Endothelial cell of umbilical vein (primary cell): ENCODE measurements around the gene SRPX. TPM values are rescaled to one million over a fixed set of nuclear protein-coding genes. Genes with fewer than 3 reads are reported as not detected.

Source experiments
- BruUV-seq: library from RNA; stranded (reverse); fragments of 400-500 nt; replicated peaks from 2 replicates; lab custom pipeline; 2021; lab: Mats Ljungman, UMichigan
- CTCF ChIA-PET: fragments of 300-600, 350-600 bp; sonication (Branson Sonifier 250); formaldehyde crosslinking; loops from one replicate; lab custom pipeline; 2021; ENCODE audit warnings: antibody characterized with exemption, inconsistent platforms; lab: Charles Lee
- POLR2A ChIA-PET: fragments of 300-600, 350-600 bp; sonication (Branson Sonifier 250); formaldehyde crosslinking; loops from one replicate; lab custom pipeline; 2021; ENCODE audit warnings: antibody characterized with exemption, inconsistent platforms; lab: Charles Lee
- DNase-seq: peaks from one replicate; pipeline ENCODE4 v3.0.0-alpha.2; 2011; ENCODE audit warnings: low read depth, low spot score
- FAIRE-seq: peaks from 2 replicates; lab custom pipeline; 2011; peaks lifted over from hg19 to GRCh38; lab: Jason Lieb, UNC
- H2AFZ ChIP-seq: 2 replicates; pipeline ENCODE4 v1.6.0; 2012; ENCODE audit warnings: low read depth, low read length, control low read depth, inconsistent platforms
- H3K27ac ChIP-seq: 2 replicates; pipeline ENCODE4 v1.5.1; 2011; ENCODE audit warnings: low read depth, mild to moderate bottlenecking, control low read depth, low read length, moderate library complexity; ENCODE audit not compliant: insufficient read depth
- H3K27me3 ChIP-seq, 2 experiments: 2 replicates each; pipeline versions ENCODE4 v1.6.0 to v1.6.1; 2011; ENCODE audit warnings: low read length in 2 of 2, mixed read lengths in 1 of 2; ENCODE audit not compliant: control insufficient read depth in 2 of 2, insufficient read depth in 2 of 2
- H3K36me3 ChIP-seq, 2 experiments: 2 replicates in 1 of 2; 3 replicates in 1 of 2; pipeline ENCODE4 v1.5.1; 2011; ENCODE audit warnings: low read length in 2 of 2, mild to moderate bottlenecking in 1 of 2, moderate library complexity in 1 of 2; ENCODE audit not compliant: control insufficient read depth in 2 of 2, insufficient read depth in 2 of 2; ENCODE audit errors: extremely low read depth in 1 of 2
- H3K4me1 ChIP-seq: 3 replicates; pipeline ENCODE4 v1.5.1; 2011; ENCODE audit warnings: mild to moderate bottlenecking, low read length; ENCODE audit not compliant: control insufficient read depth, insufficient read depth; ENCODE audit errors: extremely low read depth
- H3K4me2 ChIP-seq: 2 replicates; pipeline ENCODE4 v1.6.1; 2011; ENCODE audit warnings: low read length, control low read depth, mixed read lengths; ENCODE audit not compliant: insufficient read depth
- H3K4me3 ChIP-seq, 3 experiments: fragments of 200-600 bp in 1 of 3; sonication (generic), shearing (Covaris generic) in 1 of 3; replicated peaks in 1 of 3; 2 replicates each; pipeline ENCODE4 v1.5.1; 2011 to 2016; ENCODE audit warnings: control low read depth in 3 of 3, low read length in 3 of 3, mild to moderate bottlenecking in 2 of 3, inconsistent platforms in 1 of 3, low read depth in 1 of 3, moderate library complexity in 1 of 3; ENCODE audit not compliant: insufficient read depth in 1 of 3
- H3K79me2 ChIP-seq: 2 replicates; pipeline ENCODE4 v1.6.0; 2012; ENCODE audit warnings: low read length, inconsistent platforms; ENCODE audit not compliant: control insufficient read depth, insufficient read depth
- H3K9ac ChIP-seq: replicated peaks from 2 replicates; pipeline ENCODE3; 2011; ENCODE audit warnings: low read length, control low read depth; ENCODE audit not compliant: insufficient read depth; ENCODE audit errors: extremely low read depth
- H3K9me1 ChIP-seq: replicated peaks from 3 replicates; pipeline ENCODE4 v1.6.0; 2011; ENCODE audit warnings: mild to moderate bottlenecking, low read length; ENCODE audit not compliant: control insufficient read depth, insufficient read depth; ENCODE audit errors: extremely low read depth
- H3K9me3 ChIP-seq: replicated peaks from 2 replicates; pipeline ENCODE4 v1.5.1; 2012; ENCODE audit warnings: low read length, inconsistent platforms; ENCODE audit not compliant: control insufficient read depth, insufficient read depth
- H4K20me1 ChIP-seq: replicated peaks from 2 replicates; pipeline ENCODE3; 2011; ENCODE audit warnings: mild to moderate bottlenecking, low read length; ENCODE audit not compliant: control insufficient read depth, insufficient read depth; ENCODE audit errors: extremely low read depth
- EZH2 ChIP-seq: IDR thresholded peaks from 2 replicates; pipeline ENCODE4 v1.6.1; 2012; ENCODE audit warnings: borderline replicate concordance, low read depth, mild to moderate bottlenecking, moderate library complexity, low read length, inconsistent platforms; ENCODE audit not compliant: severe bottlenecking
- FOS ChIP-seq: IDR thresholded peaks from 2 replicates; pipeline ENCODE4 v1.6.1; 2011; ENCODE audit warnings: mild to moderate bottlenecking, low read length, moderate library complexity, borderline replicate concordance; ENCODE audit not compliant: insufficient read depth
- GATA2 ChIP-seq: IDR thresholded peaks from 2 replicates; pipeline ENCODE4 v1.7.0; 2011; ENCODE audit warnings: low read depth, mild to moderate bottlenecking, moderate library complexity, mixed read lengths, low read length; ENCODE audit not compliant: insufficient read length, insufficient read depth
- JUN ChIP-seq: IDR thresholded peaks from 2 replicates; pipeline ENCODE4 v1.6.1; 2011; ENCODE audit warnings: borderline replicate concordance, low read depth; ENCODE audit not compliant: insufficient read length, insufficient read depth
- MAX ChIP-seq: IDR thresholded peaks from 2 replicates; pipeline ENCODE4 v1.6.1; 2011; ENCODE audit not compliant: insufficient read depth, insufficient read length
- MYC ChIP-seq: IDR thresholded peaks from one replicate; pipeline ENCODE4 v1.6.1; 2011; ENCODE audit warnings: mild to moderate bottlenecking, low read depth, low read length
- POLR2A ChIP-seq: IDR thresholded peaks from 2 replicates; pipeline ENCODE4 v1.6.1; 2012; ENCODE audit warnings: low read depth, mild to moderate bottlenecking, control low read depth, low read length
- POLR2AphosphoS5 ChIP-seq: IDR thresholded peaks from 2 replicates; pipeline ENCODE4 v1.6.1; 2012; ENCODE audit warnings: low read depth, mild to moderate bottlenecking, control low read depth, low read length, moderate library complexity; ENCODE audit not compliant: insufficient read depth
- dilution Hi-C: fragments of 300-500 bp; cut with MboI; formaldehyde crosslinking; loops from one replicate; pipeline ENCODE4 v1.15.0; 2019; ENCODE audit warnings: low sequenced_read_pairs; ENCODE audit not compliant: extremely low pct_ligation_motif_present
- intact Hi-C: fragments of 100-400 bp; cut with micrococcal nuclease; formaldehyde crosslinking; loops from one replicate; pipeline ENCODE4 v1.10.0; 2022
- polyA plus RNA-seq, 4 experiments: library from polyadenylated mRNA; depleted of rRNA in 3 of 4; stranded (reverse) in 3 of 4; unstranded in 1 of 4; fragments of >200 nt; gene quantifications; 2 replicates each; pipeline versions ENCODE4 v1.2.1 to v1.2.3, GENCODE V29; 2011 to 2012; ENCODE audit warnings: missing spikeins in 1 of 4
- total RNA-seq: library from RNA; stranded (reverse); gene quantifications from 2 replicates; pipeline ENCODE4 v1.2.3, GENCODE V29; 2021
- TF ChIP-seq, protein P1 (sequence below), 2 donors: IDR thresholded peaks; 1 replicate in 1 of 2; 2 replicates in 1 of 2; pipeline ENCODE4 v1.5.1; 2011; ENCODE audit warnings: low read length in 2 of 2, mild to moderate bottlenecking in 2 of 2, moderate library complexity in 2 of 2, control low read depth in 1 of 2, inconsistent platforms in 1 of 2, low read depth in 1 of 2; ENCODE audit not compliant: insufficient read depth in 1 of 2; ENCODE audit errors: extremely low read depth in 1 of 2

The SRPX gene
- total and polyA plus RNA-seq, 2 donors (not counting 3 experiments of a cell fraction or from before 2014, with no cell fraction given) = 104 to 140 TPM

DNA sequence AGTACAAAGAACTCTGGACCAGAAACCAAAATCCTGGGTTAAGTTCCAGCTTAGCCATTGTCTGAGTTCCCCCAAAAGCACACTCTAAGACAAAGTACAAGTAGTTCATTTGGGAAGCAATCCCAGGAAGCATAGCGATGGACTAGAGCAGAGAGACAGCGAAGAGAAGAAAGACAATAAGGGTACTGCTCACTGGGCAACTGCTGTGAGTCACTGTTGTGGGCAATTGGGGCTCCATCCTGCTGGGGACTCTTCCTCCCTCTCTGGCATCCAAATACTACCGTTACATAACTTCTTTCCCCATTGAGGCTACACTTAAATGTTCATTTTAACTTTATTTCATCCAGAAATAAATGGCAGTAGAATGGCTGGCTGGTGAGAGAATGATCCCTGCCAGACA lies 14.1 kb downstream of the SRPX start:
- no TSS peak for BruUV-seq
- intact Hi-C loops = no loop called here
- Histone ChIP-seq H3K4me1 (peaks cover 19% of the 10 kb centered on the region), H2AFZ (no peak overlapping the region), H3K9me1 (no peaks in the 10 kb centered on the region), H3K4me3 (no peak overlapping the region), H4K20me1 (no peaks in the 10 kb centered on the region), H3K79me2 (peaks cover 96% of the 10 kb centered on the region), H3K36me3 (no peaks in the 10 kb centered on the region), H3K9ac (no peak overlapping the region), H3K4me2 (no peak overlapping the region), H3K27ac (no peak overlapping the region), H3K27me3 (no peaks in the 10 kb centered on the region), H3K9me3 (no peaks in the 10 kb centered on the region)
- ChIA-PET POLR2A (no interaction called here), CTCF (interaction anchor here (1.3 to 1.4 kb wide), 2 partner anchors 14 to 121 kb away, joined by 3 to 8 read pairs; partner anchors contain the start of genes RPGR and SRPX)
- dilution Hi-C loops = no loop called here
- FAIRE-seq (no peak), DNase-seq (no peak)
- TF ChIP-seq POLR2A (no peak), POLR2AphosphoS5 (no peak), EZH2 (no peak), FOS (no peak), MAX (no peak), GATA2 (no peak), MYC (no peak)

DNA sequence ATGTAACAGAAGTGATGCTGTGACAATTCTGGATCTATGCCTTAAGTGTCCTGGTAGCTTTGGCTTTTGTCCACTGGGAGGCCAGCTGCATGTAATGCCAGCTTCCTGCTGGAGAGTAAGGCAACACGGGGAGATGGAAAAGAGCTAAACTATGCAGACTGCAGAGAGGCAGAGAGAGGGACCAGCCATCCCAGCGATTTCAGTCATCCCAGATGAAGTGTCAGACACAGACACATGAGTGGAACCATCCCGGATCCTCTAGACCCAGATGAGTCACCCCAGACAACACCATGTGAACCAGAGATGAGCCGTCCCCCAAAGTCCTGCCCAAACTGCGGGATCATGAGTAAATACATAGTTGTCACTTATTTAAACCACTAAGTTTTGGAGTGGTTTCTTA lies 14.6 kb downstream of the SRPX start:
- dilution Hi-C loops = no loop called here
- Histone ChIP-seq H4K20me1 (no peaks in the 10 kb centered on the region), H2AFZ (no peak overlapping the region), H3K9me3 (no peaks in the 10 kb centered on the region), H3K4me2 (no peak overlapping the region), H3K79me2 (peaks cover 94% of the 10 kb centered on the region), H3K27ac (no peak overlapping the region), H3K9me1 (no peaks in the 10 kb centered on the region), H3K36me3 (no peaks in the 10 kb centered on the region), H3K9ac (no peak overlapping the region), H3K4me3 (no peak overlapping the region), H3K27me3 (no peaks in the 10 kb centered on the region), H3K4me1 (peaks cover 14% of the 10 kb centered on the region)
- no TSS peak for BruUV-seq
- intact Hi-C loops = no loop called here
- FAIRE-seq (no peak), DNase-seq (no peak)
- TF ChIP-seq MYC (no peak), MAX (no peak), POLR2A (no peak), POLR2AphosphoS5 (no peak), EZH2 (no peak), GATA2 (no peak), JUN (no peak), FOS (no peak)
- TF ChIP-seq, protein P1, sequence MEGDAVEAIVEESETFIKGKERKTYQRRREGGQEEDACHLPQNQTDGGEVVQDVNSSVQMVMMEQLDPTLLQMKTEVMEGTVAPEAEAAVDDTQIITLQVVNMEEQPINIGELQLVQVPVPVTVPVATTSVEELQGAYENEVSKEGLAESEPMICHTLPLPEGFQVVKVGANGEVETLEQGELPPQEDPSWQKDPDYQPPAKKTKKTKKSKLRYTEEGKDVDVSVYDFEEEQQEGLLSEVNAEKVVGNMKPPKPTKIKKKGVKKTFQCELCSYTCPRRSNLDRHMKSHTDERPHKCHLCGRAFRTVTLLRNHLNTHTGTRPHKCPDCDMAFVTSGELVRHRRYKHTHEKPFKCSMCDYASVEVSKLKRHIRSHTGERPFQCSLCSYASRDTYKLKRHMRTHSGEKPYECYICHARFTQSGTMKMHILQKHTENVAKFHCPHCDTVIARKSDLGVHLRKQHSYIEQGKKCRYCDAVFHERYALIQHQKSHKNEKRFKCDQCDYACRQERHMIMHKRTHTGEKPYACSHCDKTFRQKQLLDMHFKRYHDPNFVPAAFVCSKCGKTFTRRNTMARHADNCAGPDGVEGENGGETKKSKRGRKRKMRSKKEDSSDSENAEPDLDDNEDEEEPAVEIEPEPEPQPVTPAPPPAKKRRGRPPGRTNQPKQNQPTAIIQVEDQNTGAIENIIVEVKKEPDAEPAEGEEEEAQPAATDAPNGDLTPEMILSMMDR (IDR thresholded peaks at IDR 0.05; ENCODE audit: extremely low read depth in 1 of 2, insufficient read depth in 1 of 2, low read depth in 1 of 2, low read length in 2 of 2) = no peak
- ChIA-PET CTCF (interaction anchor here (1.3 to 1.5 kb wide), 3 partner anchors 14 to 121 kb away, joined by 3 to 8 read pairs (median 5); partner anchors contain the start of genes RPGR and SRPX), POLR2A (interaction anchor here (1.0 kb wide), 1 partner anchor 14 kb away, joined by 3 read pairs; no protein-coding TSS in a partner anchor)
